ENCODE results near the gene PRDM13.
"Not testable (repeated sequence)": the region's sequence is repeated elsewhere in the genome, so short reads cannot be mapped to it uniquely, and the experiment has no call there.

Gene PRDM13

GRCh38 chr6:99629293-99629692 lies 22.7 kb downstream of the PRDM13 start:
- DNase-seq (ENCODE audit: low read depth), result no peak

- DNase-seq (ENCODE audit: low read depth), result no peak
Observed at GRCh38 chr6:99637629-99638028, 31.0 kb downstream of the PRDM13 start.

- DNase-seq (ENCODE audit: low read depth), result not testable (repeated sequence)
Observed at GRCh38 chr6:99638358-99638757, 31.7 kb downstream of the PRDM13 start.

- no peak for DNase-seq (ENCODE audit: low read depth)
Observed at GRCh38 chr6:99641270-99641669, 34.6 kb downstream of the PRDM13 start.

- no peak for DNase-seq (ENCODE audit: low read depth)
Observed at GRCh38 chr6:99645986-99646385, 39.4 kb downstream of the PRDM13 start.

- DNase-seq (ENCODE audit: low read depth), result not testable (repeated sequence)
Observed at GRCh38 chr6:99650091-99650571, 43.5 kb downstream of the PRDM13 start.

GRCh38 chr6:99660206-99660605 lies 53.6 kb downstream of the PRDM13 start:
- DNase-seq (ENCODE audit: low read depth), result no peak

- DNase-seq (ENCODE audit: low read depth), result no peak
Observed at GRCh38 chr6:99661870-99662269, 55.2 kb downstream of the PRDM13 start.

GRCh38 chr6:99662616-99663015 lies 56.0 kb downstream of the PRDM13 start:
- no peak for DNase-seq (ENCODE audit: low read depth)

All from stromal cell of bone marrow (primary cell).